OCI-LY3 (cell line): ENCODE data around the gene MAP1LC3B.

ENCODE experiments used
- H2AFZ ChIP-seq: fragments of 200-600, 300-600 bp; shearing (Covaris generic); 2 replicates; pipeline ENCODE4 v1.6.0; 2014; ENCODE audit warnings: antibody characterized with exemption, low read depth, low read length
- H3K27ac ChIP-seq: fragments of 200-600, 300-600 bp; sonication (generic); 2 replicates; pipeline ENCODE4 v1.5.1; 2014; ENCODE audit warnings: mild to moderate bottlenecking, low read length, moderate library complexity, mixed read lengths
- H3K27me3 ChIP-seq: fragments of 200-600, 300-600 bp; sonication (generic); 2 replicates; pipeline ENCODE4 v1.6.1; 2014; ENCODE audit warnings: low read depth, low read length, mixed read lengths
- H3K36me3 ChIP-seq: fragments of 200-600, 300-600 bp; sonication (generic); replicated peaks from 2 replicates; pipeline ENCODE3; 2014; ENCODE audit warnings: low read depth, low read length, mixed read lengths
- H3K4me1 ChIP-seq: fragments of 300-600, 200-600 bp; sonication (generic); 2 replicates; pipeline ENCODE4 v1.6.1; 2014; ENCODE audit warnings: low read length, mixed read lengths
- H3K4me2 ChIP-seq: fragments of 200-600, 300-600 bp; sonication (generic); 2 replicates; pipeline ENCODE4 v1.6.1; 2014; ENCODE audit warnings: low read length, mixed read lengths
- H3K4me3 ChIP-seq: fragments of 300-600, 200-600 bp; sonication (generic); 2 replicates; pipeline ENCODE4 v1.5.1; 2014; ENCODE audit warnings: antibody characterized with exemption, mild to moderate bottlenecking, low read length, moderate library complexity
- H3K79me2 ChIP-seq: fragments of 300-600, 200-600 bp; shearing (Covaris generic); 2 replicates; pipeline ENCODE4 v1.6.1; 2014; ENCODE audit warnings: mild to moderate bottlenecking, low read length, mixed read lengths
- H3K9ac ChIP-seq: fragments of 300-600, 200-600 bp; shearing (Covaris generic); 2 replicates; pipeline ENCODE4 v1.6.0; 2014; ENCODE audit warnings: mild to moderate bottlenecking, low read length, moderate library complexity
- H3K9me3 ChIP-seq: fragments of 200-600, 300-600 bp; shearing (Covaris generic); 2 replicates; pipeline ENCODE4 v1.6.1; 2014; ENCODE audit warnings: low read length, mixed read lengths; ENCODE audit not compliant: insufficient read depth
- H4K20me1 ChIP-seq: fragments of 200-600, 300-600 bp; sonication (generic); 2 replicates; pipeline ENCODE4 v1.6.1; 2016; ENCODE audit warnings: low read length, mixed read lengths; ENCODE audit not compliant: insufficient read depth
- CTCF ChIP-seq: fragments of 200-600, 300-600 bp; sonication (generic); IDR thresholded peaks from 2 replicates; pipeline ENCODE4 v1.5.1; 2014; ENCODE audit warnings: antibody characterized with exemption, low read length, low read depth
- EZH2phosphoT487 ChIP-seq: fragments of 200-600 bp; shearing (Covaris generic); IDR thresholded peaks from 2 replicates; pipeline ENCODE4 v1.6.1; 2018; ENCODE audit warnings: antibody characterized with exemption, mixed run types, low read depth

Gene MAP1LC3B

DNA sequence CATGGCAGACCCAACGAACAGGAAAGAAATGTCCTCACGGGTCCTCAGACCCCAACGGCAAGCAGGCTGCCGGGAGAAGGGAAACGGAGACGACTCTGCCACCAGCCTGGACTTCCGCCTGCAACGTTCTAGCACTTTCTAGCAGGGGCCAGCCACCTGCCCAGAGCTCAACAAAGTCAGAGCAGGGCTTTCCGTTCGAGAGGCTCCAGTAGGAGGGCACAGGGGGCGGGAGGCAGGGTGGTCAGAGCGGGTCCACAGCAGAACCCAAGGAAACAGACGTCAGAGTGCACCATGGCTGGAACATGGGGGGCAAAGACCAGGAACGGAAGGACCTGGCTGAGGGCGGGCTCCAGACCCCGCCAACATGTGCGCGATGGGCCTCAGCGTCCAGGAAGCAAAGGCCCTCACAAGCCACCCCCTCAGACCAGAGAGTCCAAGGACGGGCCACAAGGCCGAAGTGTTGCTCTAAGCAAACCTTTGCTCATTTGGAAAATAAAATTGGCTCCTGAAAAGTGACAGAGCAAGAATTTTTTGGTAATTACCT lies 45.5 kb upstream of the MAP1LC3B start:
- no peak for TF ChIP-seq CTCF
- TF ChIP-seq EZH2phosphoT487 = no peak
- Histone ChIP-seq H2AFZ (no peak overlapping the region), H3K4me2 (no peak overlapping the region), H3K27me3 (no peaks in the 10 kb centered on the region), H3K9me3 (no peaks in the 10 kb centered on the region), H3K27ac (no peak overlapping the region), H4K20me1 (no peaks in the 10 kb centered on the region; the same call in none of the 2 replicates), H3K4me1 (no peaks in the 10 kb centered on the region), H3K4me3 (no peak overlapping the region), H3K79me2 (no peaks in the 10 kb centered on the region), H3K36me3 (peaks cover 3% of the 10 kb centered on the region), H3K9ac (no peak overlapping the region)

GRCh38 chr16:87347932-87348615 lies 44.1 kb upstream of the MAP1LC3B start:
- no peaks in the 10 kb centered on the region; the same call in none of the 2 replicates for H4K20me1 ChIP-seq
- H2AFZ ChIP-seq = no peak overlapping the region
- no peaks in the 10 kb centered on the region for H3K9me3 ChIP-seq
- no peak for TF ChIP-seq EZH2phosphoT487
- TF ChIP-seq CTCF = 0 out of 2 replicates have a peak, but pooled peaks have one; percentile 5
- H3K36me3 ChIP-seq = no peaks in the 10 kb centered on the region
- H3K4me1 ChIP-seq = no peaks in the 10 kb centered on the region
- H3K9ac ChIP-seq = no peak overlapping the region
- H3K79me2 ChIP-seq = no peaks in the 10 kb centered on the region
- H3K27ac ChIP-seq = no peak overlapping the region
- H3K4me2 ChIP-seq = no peak overlapping the region
- no peaks in the 10 kb centered on the region for H3K27me3 ChIP-seq
- H3K4me3 ChIP-seq = no peak overlapping the region

DNA sequence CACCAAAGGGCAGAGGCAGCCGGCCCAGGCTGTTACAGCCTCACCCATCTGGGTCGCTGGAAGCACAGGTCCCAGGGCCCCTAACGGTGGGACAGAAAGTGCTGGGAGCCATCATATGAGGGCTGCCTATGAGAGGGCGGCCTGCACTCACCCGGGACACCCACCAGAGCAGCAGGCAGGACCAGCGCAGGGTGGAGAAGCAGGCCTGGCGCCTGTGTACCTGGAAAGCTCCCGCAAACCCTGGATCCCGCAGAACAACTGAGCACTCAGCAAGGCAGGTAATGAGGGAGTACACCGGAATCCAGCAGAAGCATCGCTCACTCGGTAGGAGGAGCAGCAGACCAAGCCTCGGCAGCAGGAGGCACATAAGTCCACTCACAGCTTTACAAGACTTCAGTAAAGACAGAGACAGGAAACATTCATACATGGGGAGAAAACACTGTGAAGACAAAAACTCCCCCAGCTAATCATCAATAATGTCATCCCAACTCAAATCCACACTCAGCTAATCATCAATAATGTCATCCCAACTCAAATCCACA lies 43.4 kb upstream of the MAP1LC3B start:
- H4K20me1 ChIP-seq = no peaks in the 10 kb centered on the region; the same call in 1 of the 2 replicates
- H3K36me3 ChIP-seq = no peaks in the 10 kb centered on the region
- TF ChIP-seq EZH2phosphoT487 = no peak
- no peak for TF ChIP-seq CTCF
- no peaks in the 10 kb centered on the region for H3K4me1 ChIP-seq
- H3K4me2 ChIP-seq = no peak overlapping the region
- no peak overlapping the region for H3K9ac ChIP-seq
- no peaks in the 10 kb centered on the region for H3K27me3 ChIP-seq
- H3K27ac ChIP-seq = no peak overlapping the region
- H3K4me3 ChIP-seq = no peak overlapping the region
- no peak overlapping the region for H2AFZ ChIP-seq
- no peaks in the 10 kb centered on the region for H3K79me2 ChIP-seq
- no peaks in the 10 kb centered on the region for H3K9me3 ChIP-seq

- no peak overlapping the region for H2AFZ ChIP-seq
- no peak overlapping the region for H3K27ac ChIP-seq
- H3K27me3 ChIP-seq = no peaks in the 10 kb centered on the region
- no peaks in the 10 kb centered on the region for H3K4me1 ChIP-seq
- H3K4me2 ChIP-seq = no peak overlapping the region
- H3K9ac ChIP-seq = no peak overlapping the region
- no peaks in the 10 kb centered on the region; the same call in 1 of the 2 replicates for H4K20me1 ChIP-seq
- no peak overlapping the region for H3K4me3 ChIP-seq
- no peaks in the 10 kb centered on the region for H3K9me3 ChIP-seq
- TF ChIP-seq CTCF = no peak
- TF ChIP-seq EZH2phosphoT487 = no peak
- H3K36me3 ChIP-seq = no peaks in the 10 kb centered on the region
- no peaks in the 10 kb centered on the region for H3K79me2 ChIP-seq
Measured at GRCh38 chr16:87350031-87350430, 42.1 kb upstream of the MAP1LC3B start.
